HCT116 (cell line): ENCODE data around the gene IST1. TPM values are rescaled to one million over a fixed set of nuclear protein-coding genes. Genes with fewer than 3 reads are reported as not detected.

Experiments
- ATAC-seq: fragments of 200-7000 bp; cut with Tn5 transposase; 2 replicates; pipeline ENCODE4 v1.9.1; 2020; ENCODE audit warnings: mild to moderate bottlenecking, moderate library complexity
- BruUV-seq: library from RNA; stranded (reverse); fragments of 400-500 nt; replicated peaks from 2 replicates; lab custom pipeline; 2021; lab: Mats Ljungman, UMichigan
- CTCF ChIA-PET: fragments of 300-600 bp; sonication (Branson Sonifier 250); formaldehyde crosslinking; loops from one replicate; lab custom pipeline; 2021; ENCODE audit warnings: antibody characterized with exemption; lab: Charles Lee
- POLR2A ChIA-PET: fragments of 300-600, 350-600 bp; sonication (Branson Sonifier 250); formaldehyde crosslinking; loops from one replicate; lab custom pipeline; 2021; ENCODE audit warnings: antibody characterized with exemption; lab: Charles Lee
- RAD21 ChIA-PET, 2 experiments: fragments of 300-600 bp; sonication (Branson Sonifier 250); formaldehyde crosslinking; loops; one replicate each; lab custom pipeline; 2023; ENCODE audit warnings: low total read pairs in 2 of 2; ENCODE audit not compliant: uncharacterized antibody in 2 of 2, unreplicated experiment in 2 of 2, low non-redundant PET in 1 of 2; lab: Charles Lee
- DNase-seq: peaks from one replicate; pipeline ENCODE4 v3.0.0-alpha.2; 2010; ENCODE audit warnings: low read depth, low spot score
- H2AFZ ChIP-seq: fragments of 200-600 bp; shearing (Covaris generic), sonication (generic); 2 replicates; pipeline ENCODE4 v1.6.1; 2017; ENCODE audit warnings: low read depth, mixed run types, mixed read lengths, antibody characterized with exemption, low read length; ENCODE audit not compliant: poor library complexity, severe bottlenecking
- H3K27ac ChIP-seq: 2 replicates; pipeline ENCODE4 v1.5.1; 2012; ENCODE audit warnings: low read depth, low read length
- H3K27me3 ChIP-seq: fragments of 200-600 bp; sonication (generic); 2 replicates; pipeline ENCODE4 v1.6.1; 2016; ENCODE audit warnings: mixed run types, low read length, mixed read lengths; ENCODE audit not compliant: insufficient read depth
- H3K36me3 ChIP-seq, 2 experiments: fragments of 200-500 bp in 1 of 2; fragments of 200-600 bp in 1 of 2; sonication (Bioruptor generic) in 1 of 2; sonication (generic) in 1 of 2; 2 replicates each; pipeline versions ENCODE4 v1.5.1 to v1.6.1; 2014 to 2016; ENCODE audit warnings: low read length in 2 of 2, inconsistent platforms in 1 of 2, mixed read lengths in 1 of 2, mixed run types in 1 of 2; ENCODE audit not compliant: insufficient read depth in 2 of 2, control insufficient read depth in 1 of 2
- H3K4me1 ChIP-seq, 2 experiments: fragments of 200-600 bp in 1 of 2; sonication (generic) in 1 of 2; 2 replicates each; pipeline versions ENCODE4 v1.5.1 to v1.6.1; 2012 to 2017; ENCODE audit warnings: low read length in 2 of 2, inconsistent platforms in 1 of 2, mild to moderate bottlenecking in 1 of 2, mixed read lengths in 1 of 2, mixed run types in 1 of 2, moderate library complexity in 1 of 2; ENCODE audit not compliant: insufficient read depth in 2 of 2, control insufficient read depth in 1 of 2
- H3K4me2 ChIP-seq: fragments of 200-600 bp; sonication (generic); 2 replicates; pipeline ENCODE4 v1.6.1; 2017; ENCODE audit warnings: mixed run types, low read length, mixed read lengths
- H3K4me3 ChIP-seq, 2 experiments: fragments of 200-600 bp in 1 of 2; sonication (generic) in 1 of 2; replicated peaks in 1 of 2; 2 replicates each; pipeline ENCODE4 v1.5.1; 2011 to 2016; ENCODE audit warnings: low read length in 2 of 2, control low read depth in 1 of 2, low read depth in 1 of 2, mild to moderate bottlenecking in 1 of 2, mixed read lengths in 1 of 2, mixed run types in 1 of 2
- H3K79me2 ChIP-seq: fragments of 200-600 bp; sonication (generic); 2 replicates; pipeline ENCODE4 v1.6.1; 2017; ENCODE audit warnings: mild to moderate bottlenecking, mixed run types, low read length, moderate library complexity, mixed read lengths; ENCODE audit not compliant: insufficient read depth
- H3K9ac ChIP-seq: fragments of 200-600 bp; sonication (generic); 2 replicates; pipeline ENCODE4 v1.6.1; 2016; ENCODE audit warnings: low read length, mixed read lengths
- H3K9me2 ChIP-seq: fragments of 200-600 bp; sonication (generic), shearing (Covaris generic); 2 replicates; pipeline ENCODE4 v1.6.1; 2017; ENCODE audit warnings: mixed run types, mild to moderate bottlenecking, moderate library complexity; ENCODE audit not compliant: insufficient read depth
- H3K9me3 ChIP-seq, 2 experiments: fragments of 200-500 bp in 1 of 2; fragments of 200-600 bp in 1 of 2; sonication (Bioruptor generic) in 1 of 2; sonication (generic) in 1 of 2; 2 replicates each; pipeline ENCODE4 v1.6.1; 2014 to 2017; ENCODE audit warnings: low read length in 2 of 2, mixed read lengths in 2 of 2, inconsistent platforms in 1 of 2, low read depth in 1 of 2, mild to moderate bottlenecking in 1 of 2, mixed run types in 1 of 2, moderate library complexity in 1 of 2; ENCODE audit not compliant: control insufficient read depth in 1 of 2, insufficient read depth in 1 of 2
- H4K20me1 ChIP-seq: fragments of 200-600 bp; sonication (generic), shearing (Covaris generic); 2 replicates; pipeline ENCODE4 v1.6.1; 2017; ENCODE audit warnings: mixed run types, mild to moderate bottlenecking, moderate library complexity; ENCODE audit not compliant: insufficient read depth
- CBX3 ChIP-seq: IDR thresholded peaks from 2 replicates; pipeline ENCODE4 v1.6.1; 2012; ENCODE audit warnings: low read depth
- EGR1 ChIP-seq: IDR thresholded peaks from 2 replicates; pipeline ENCODE4 v1.6.1; 2012; ENCODE audit warnings: low read depth
- EZH2phosphoT487 ChIP-seq: fragments of 200-600 bp; IDR thresholded peaks from 2 replicates; pipeline ENCODE4 v1.6.1; 2018; ENCODE audit warnings: antibody characterized with exemption, borderline replicate concordance
- FOSL1 ChIP-seq: IDR thresholded peaks from 2 replicates; pipeline ENCODE4 v1.6.1; 2012; ENCODE audit warnings: low read depth
- POLR2AphosphoS5 ChIP-seq: IDR thresholded peaks from 2 replicates; pipeline ENCODE4 v1.6.1; 2011; ENCODE audit warnings: mild to moderate bottlenecking, low read depth, low read length, moderate library complexity
- REST ChIP-seq: IDR thresholded peaks from 2 replicates; pipeline ENCODE4 v1.6.1; 2012; ENCODE audit warnings: low read depth
- TCF7L2 ChIP-seq: IDR thresholded peaks from 2 replicates; pipeline ENCODE4 v1.7.0; 2011; ENCODE audit warnings: borderline replicate concordance, inconsistent platforms; ENCODE audit not compliant: insufficient read depth, insufficient read length; ENCODE audit errors: extremely low read depth
- ZFX ChIP-seq: fragments of 450-650 bp; IDR thresholded peaks from 2 replicates; pipeline ENCODE4 v1.6.1; 2017
- intact Hi-C: fragments of 100-400 bp; cut with micrococcal nuclease; formaldehyde crosslinking; loops from 2 replicates; pipeline ENCODE4 v1.10.0; 2022
- total RNA-seq: library from RNA; stranded (reverse); gene quantifications from one replicate; pipeline ENCODE4 v1.2.1, GENCODE V29; 2021; ENCODE audit not compliant: unreplicated experiment
- TF ChIP-seq, protein P1 (sequence below): IDR thresholded peaks from 2 replicates; pipeline ENCODE4 v1.6.1; 2012

Gene IST1
- total RNA-seq, 1 experiment from 2014 or later = 191 TPM

GRCh38 chr16:71882505-71883167 lies 12.7 kb upstream of the IST1 start (continued):
- TF ChIP-seq REST = no peak
- no peak for TF ChIP-seq POLR2AphosphoS5
- TF ChIP-seq, all 23 proteins: peak for 6

GRCh38 chr16:71883168-71883848 lies 12.0 kb upstream of the IST1 start:
- Histone ChIP-seq H4K20me1 (no peaks in the 10 kb centered on the region), H3K36me3 (no peaks in the 10 kb centered on the region; a peak in 1 of 4 replicates), H3K9me3 (no peaks in the 10 kb centered on the region), H3K9me2 (no peaks in the 10 kb centered on the region), H3K79me2 (no peaks in the 10 kb centered on the region), H2AFZ (no peak overlapping the region), H3K4me3 (peak overlapping the region; percentile 61 to 73), H3K4me2 (peak overlapping the region; percentile 93), H3K27ac (peak overlapping the region; percentile 79), H3K4me1 (peaks cover 14 to 18% of the 10 kb centered on the region in 2 experiments), H3K9ac (peak overlapping the region; percentile 64), H3K27me3 (no peaks in the 10 kb centered on the region)
- POLR2A ChIA-PET = interaction anchor here (0.6 to 1.5 kb wide), 5 partner anchors 12 to 1723 kb away, joined by 3 to 4 read pairs (median 3); partner anchors contain the start of genes AP1G1 and IST1
- BruUV-seq = no TSS peak
- DNase-seq (no peak), ATAC-seq (peak; percentile 57)
- RAD21 ChIA-PET = no interaction called here
- CTCF ChIA-PET = interaction anchor here (0.7 to 2.3 kb wide), 11 partner anchors 9 to 272 kb away, joined by 3 to 11 read pairs (median 4); no protein-coding TSS in a partner anchor
- intact Hi-C loops = loop anchor here (2.0 to 10.0 kb wide), 2 partner anchors 77 to 211 kb away; partner anchors contain the start of genes DHX38 and TXNL4B
- TF ChIP-seq CBX3 = no peak
- TF ChIP-seq EZH2phosphoT487 = no peak
- no peak for TF ChIP-seq POLR2AphosphoS5
- TF ChIP-seq EGR1 = peak; percentile 85
- no peak for TF ChIP-seq FOSL1
- TF ChIP-seq, protein P1, sequence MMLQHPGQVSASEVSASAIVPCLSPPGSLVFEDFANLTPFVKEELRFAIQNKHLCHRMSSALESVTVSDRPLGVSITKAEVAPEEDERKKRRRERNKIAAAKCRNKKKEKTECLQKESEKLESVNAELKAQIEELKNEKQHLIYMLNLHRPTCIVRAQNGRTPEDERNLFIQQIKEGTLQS = no peak
- TF ChIP-seq ZFX = no peak
- TF ChIP-seq TCF7L2 = no peak
- TF ChIP-seq, all 23 proteins: peak for 1
